A673 (cell line): Measurements from ENCODE around the gene TMEM255A. TPM values are rescaled to one million over a fixed set of nuclear protein-coding genes. Genes with fewer than 3 reads are reported as not detected.

Experiments used
- BruUV-seq: library from RNA; stranded (reverse); fragments of 400-500 nt; replicated peaks from 2 replicates; lab custom pipeline; 2021; lab: Mats Ljungman, UMichigan
- CTCF ChIA-PET: fragments of 300-600 bp; sonication (Branson Sonifier 250); formaldehyde crosslinking; loops from one replicate; lab custom pipeline; 2022; ENCODE audit warnings: antibody characterized with exemption; lab: Charles Lee
- POLR2A ChIA-PET: fragments of 300-600 bp; sonication (Branson Sonifier 250); formaldehyde crosslinking; loops from one replicate; lab custom pipeline; 2022; ENCODE audit warnings: antibody characterized with exemption; ENCODE audit not compliant: low non-redundant PET; lab: Charles Lee
- DNase-seq: peaks from one replicate; pipeline ENCODE4 v3.0.0-alpha.2; 2015; ENCODE audit warnings: low spot score
- H3K27ac ChIP-seq: fragments of 200-600 bp; sonication (generic); 2 replicates; pipeline ENCODE4 v1.5.1; 2016; ENCODE audit warnings: mixed run types, low read depth, mild to moderate bottlenecking, mixed read lengths, antibody characterized with exemption, low read length; ENCODE audit not compliant: poor library complexity, severe bottlenecking
- H3K27me3 ChIP-seq: fragments of 200-600 bp; sonication (generic); replicated peaks from 2 replicates; pipeline ENCODE4 v1.6.1; 2017; ENCODE audit warnings: mixed run types, low read depth, mild to moderate bottlenecking, mixed read lengths, antibody characterized with exemption, low read length; ENCODE audit not compliant: insufficient read depth, poor library complexity
- H3K36me3 ChIP-seq: fragments of 200-600 bp; sonication (generic); 2 replicates; pipeline ENCODE4 v1.6.1; 2016; ENCODE audit warnings: mixed run types, mild to moderate bottlenecking, mixed read lengths, antibody characterized with exemption, low read length; ENCODE audit not compliant: insufficient read depth, poor library complexity, severe bottlenecking
- H3K4me1 ChIP-seq: fragments of 200-600 bp; sonication (generic); 2 replicates; pipeline ENCODE4 v1.6.1; 2017; ENCODE audit warnings: mixed run types, mild to moderate bottlenecking, mixed read lengths, antibody characterized with exemption, low read length; ENCODE audit not compliant: insufficient read depth, poor library complexity, severe bottlenecking
- H3K4me3 ChIP-seq: fragments of 200-600 bp; sonication (generic); 2 replicates; pipeline ENCODE4 v1.5.1; 2016; ENCODE audit warnings: low read depth, mixed run types, mild to moderate bottlenecking, mixed read lengths, low read length; ENCODE audit not compliant: poor library complexity, severe bottlenecking
- H3K9me3 ChIP-seq: fragments of 200-600 bp; sonication (generic); 2 replicates; pipeline ENCODE4 v1.6.1; 2016; ENCODE audit warnings: mixed run types, low read depth, mild to moderate bottlenecking, mixed read lengths, antibody characterized with exemption, low read length; ENCODE audit not compliant: poor library complexity, severe bottlenecking
- CTCF ChIP-seq: fragments of 300-800, 200-600 bp; sonication (generic); conservative IDR thresholded peaks from 2 replicates; pipeline ENCODE4 v1.5.1; 2017; ENCODE audit warnings: low read depth, mild to moderate bottlenecking, antibody characterized with exemption, low read length, moderate library complexity, mixed read lengths
- EZH2 ChIP-seq: fragments of 200-600 bp; sonication (generic); IDR thresholded peaks from 2 replicates; pipeline ENCODE4 v1.6.1; 2017; ENCODE audit warnings: borderline replicate concordance, low read depth, mild to moderate bottlenecking, mixed read lengths, antibody characterized with exemption, low read length; ENCODE audit not compliant: poor library complexity, severe bottlenecking
- intact Hi-C: fragments of 100-400 bp; cut with micrococcal nuclease; formaldehyde crosslinking; loops from one replicate; pipeline ENCODE4 v1.10.0; 2022; ENCODE audit not compliant: unreplicated experiment
- total RNA-seq: library from RNA; stranded (reverse); gene quantifications from 2 replicates; pipeline ENCODE4 v1.2.3, GENCODE V29; 2021

Gene TMEM255A
- total RNA-seq, 1 experiment from 2014 or later = 0.56 TPM

- no peak overlapping the region for H3K27ac ChIP-seq
- H3K27me3 ChIP-seq = no peaks in the 10 kb centered on the region
- no peak overlapping the region for H3K4me3 ChIP-seq
- ChIA-PET POLR2A (no interaction called here), CTCF (no interaction called here)
- intact Hi-C loops = no loop called here
- no TSS peak for BruUV-seq
- no peaks in the 10 kb centered on the region for H3K4me1 ChIP-seq
- DNase-seq = no peak
- no peaks in the 10 kb centered on the region for H3K36me3 ChIP-seq
- H3K9me3 ChIP-seq = no peaks in the 10 kb centered on the region
- TF ChIP-seq EZH2 (no peak), CTCF (no peak)
Observed at GRCh38 chrX:120281761-120282160, 29.5 kb downstream of the TMEM255A start.

- ChIA-PET POLR2A (no interaction called here), CTCF (no interaction called here)
- BruUV-seq = no TSS peak
- TF ChIP-seq CTCF (no peak), EZH2 (no peak)
- Histone ChIP-seq H3K4me3 (no peak overlapping the region), H3K36me3 (no peaks in the 10 kb centered on the region), H3K27ac (no peak overlapping the region), H3K4me1 (no peaks in the 10 kb centered on the region), H3K27me3 (no peaks in the 10 kb centered on the region), H3K9me3 (no peaks in the 10 kb centered on the region)
- intact Hi-C loops = no loop called here
- no peak for DNase-seq
Observed at GRCh38 chrX:120281021-120281624, 30.1 kb downstream of the TMEM255A start.

GRCh38 chrX:120274958-120275357 is 36.3 kb downstream of the TMEM255A start:
- ChIA-PET POLR2A (no interaction called here), CTCF (interaction anchor here (0.6 kb wide), 1 partner anchor 34 kb away, joined by 3 read pairs; no protein-coding TSS in a partner anchor)
- TF ChIP-seq EZH2 (no peak), CTCF (no peak)
- Histone ChIP-seq H3K27ac (no peak overlapping the region), H3K4me3 (no peak overlapping the region), H3K4me1 (no peaks in the 10 kb centered on the region), H3K27me3 (no peaks in the 10 kb centered on the region), H3K9me3 (no peaks in the 10 kb centered on the region), H3K36me3 (no peaks in the 10 kb centered on the region)
- no peak for DNase-seq
- BruUV-seq = no TSS peak
- intact Hi-C loops = no loop called here
